Lung (tissue), 12 donors: ENCODE data around the gene HRK. TPM values are rescaled to one million over a fixed set of nuclear protein-coding genes. Genes with fewer than 3 reads are reported as not detected.

Experiments
- ATAC-seq: fragments of 200-7000 bp; cut with Tn5 transposase; one replicate; pipeline ENCODE4 v1.9.1; 2020; ENCODE audit warnings: moderate number of reproducible peaks; ENCODE audit not compliant: insufficient read depth, low FRiP score
- DNase-seq, 3 donors: peaks; one replicate each; pipeline ENCODE4 v3.0.0-alpha.2; 2013 to 2017
- H3K27ac ChIP-seq, 2 donors: one replicate each; pipeline ENCODE4 v1.5.1; 2013; ENCODE audit warnings: mild to moderate bottlenecking in 2 of 2, moderate library complexity in 2 of 2, control low read depth in 1 of 2, inconsistent platforms in 1 of 2, low read depth in 1 of 2, low read length in 1 of 2
- H3K27me3 ChIP-seq, 3 donors: one replicate each; pipeline ENCODE4 v1.5.1; 2013; ENCODE audit warnings: low read length in 2 of 3; ENCODE audit not compliant: control insufficient read depth in 3 of 3, insufficient read depth in 3 of 3
- H3K36me3 ChIP-seq, 4 donors: one replicate each; pipeline ENCODE4 v1.5.1; 2013; ENCODE audit warnings: low read length in 4 of 4, mild to moderate bottlenecking in 1 of 4, moderate library complexity in 1 of 4; ENCODE audit not compliant: control insufficient read depth in 4 of 4, insufficient read depth in 4 of 4
- H3K4me1 ChIP-seq, 5 donors: one replicate each; pipeline ENCODE4 v1.5.1; 2013; ENCODE audit warnings: low read length in 5 of 5, mild to moderate bottlenecking in 2 of 5, moderate library complexity in 1 of 5; ENCODE audit not compliant: control insufficient read depth in 5 of 5, insufficient read depth in 5 of 5
- H3K4me3 ChIP-seq: one replicate; pipeline ENCODE4 v1.5.1; 2013; ENCODE audit warnings: mild to moderate bottlenecking, control low read depth, moderate library complexity
- H3K9ac ChIP-seq, 2 donors: one replicate each; pipeline ENCODE4 v1.5.1; 2013; ENCODE audit warnings: low read length in 2 of 2, control low read depth in 1 of 2; ENCODE audit not compliant: insufficient read depth in 1 of 2
- H3K9me3 ChIP-seq, 4 donors: one replicate each; pipeline ENCODE4 v1.5.1; 2013; ENCODE audit warnings: low read length in 3 of 4, mild to moderate bottlenecking in 1 of 4, moderate library complexity in 1 of 4; ENCODE audit not compliant: control insufficient read depth in 4 of 4, insufficient read depth in 3 of 4
- CTCF ChIP-seq: IDR thresholded peaks from 2 replicates; pipeline ENCODE4 v1.5.1; 2012; ENCODE audit warnings: mild to moderate bottlenecking; ENCODE audit errors: control extremely low read depth, extremely low read depth
- WGBS, 2 donors: extraction: QIAGEN DNeasy Blood & Tissue Kit; methylation state at CpG; one replicate each; pipeline ENCODE4 v1.1.7; 2013; 5-methylcytosine and 5-hydroxymethylcytosine counted together
- polyA plus RNA-seq, 2 donors: library from polyadenylated mRNA; stranded (reverse); fragments of 200-250 nt; gene quantifications; one replicate each; pipeline ENCODE4 v1.2.1, GENCODE V29; 2013
- total RNA-seq, 2 donors: library from RNA; depleted of rRNA in 1 of 2; stranded (reverse); fragments of >200 nt in 1 of 2; gene quantifications; one replicate each; pipeline ENCODE4 v1.2.1, GENCODE V29; 2014 to 2021
- donor health status: control.
- donor health status: control.
- donor health status: Bipolar disorder and iron deficiency.
- donor health status: healthy.
- donor health status: DM: yes; HTN: yes; CAD: no.

HRK gene
- total and polyA plus RNA-seq, 4 donors = 0.05 to 1.5 (median 0.23) TPM

GRCh38 chr12:116807546-116807945 lies 73.7 kb downstream of the HRK start:
- Histone ChIP-seq H3K9me3 (no peaks in the 10 kb centered on the region), H3K27me3 (no peaks in the 10 kb centered on the region), H3K36me3 (no peaks in the 10 kb centered on the region), H3K4me3 (no peak overlapping the region), H3K4me1 (peaks cover 0 to 6% (median 0%) of the 10 kb centered on the region in 5 donors), H3K27ac (no peak overlapping the region), H3K9ac (no peak overlapping the region)
- ATAC-seq (no peak), DNase-seq (no peak)
- TF ChIP-seq CTCF = no peak
- 91 to 94% methylated on average over 6 of the region's 6 CpGs for WGBS, 2 donors

GRCh38 chr12:116806845-116807440 lies 74.3 kb downstream of the HRK start:
- peak; percentile 58 to 76 (median 61) for DNase-seq
- H3K4me3 ChIP-seq = no peak overlapping the region
- no peaks in the 10 kb centered on the region for H3K27me3 ChIP-seq
- no peak overlapping the region for H3K9ac ChIP-seq
- ATAC-seq = no peak
- peaks cover 0 to 6% (median 0%) of the 10 kb centered on the region in 5 donors for H3K4me1 ChIP-seq
- H3K27ac ChIP-seq = no peak overlapping the region
- TF ChIP-seq CTCF = no peak
- WGBS, 2 donors = 81 to 86% methylated on average over 10 of the region's 10 CpGs
- no peaks in the 10 kb centered on the region for H3K9me3 ChIP-seq
- no peaks in the 10 kb centered on the region for H3K36me3 ChIP-seq

Other genes starting within 250 kb of the HRK start
- gene SPRING1, start 143.4 kb downstream of the HRK start, total RNA-seq = 100 to 1,000 TPM in 1 of 2 donors, 10 to 100 TPM in 1; 92.7 to 116 TPM
- gene SPRING1, start 143.4 kb downstream of the HRK start, polyA plus RNA-seq = 10 to 100 TPM; 41.8 to 66.0 TPM
- 1 to 10 TPM; 1.9 to 4.9 TPM for gene RNFT2, start 143.1 kb downstream of the HRK start, total RNA-seq
- 1 to 10 TPM in 1 of 2 donors, under 1 TPM in 1; 0.37 to 2.5 TPM for gene RNFT2, start 143.1 kb downstream of the HRK start, polyA plus RNA-seq
- gene FBXW8, start 29.5 kb upstream of the HRK start, total RNA-seq = 10 to 100 TPM; 18.5 to 20.3 TPM
- gene FBXW8, start 29.5 kb upstream of the HRK start, polyA plus RNA-seq = 1 to 10 TPM; 3.9 to 6.4 TPM
- gene TESC, start 218.0 kb upstream of the HRK start, total RNA-seq = 10 to 100 TPM in 1 of 2 donors, 1 to 10 TPM in 1; 9.2 to 17.1 TPM
- 10 to 100 TPM in 1 of 2 donors, 1 to 10 TPM in 1; 5.4 to 11.7 TPM for gene TESC, start 218.0 kb upstream of the HRK start, polyA plus RNA-seq